SK-N-MC (cell line): ENCODE data around the gene CRACR2A.

Source experiments
- DNase-seq: peaks from one replicate; pipeline ENCODE4 v3.0.0-alpha.2; 2011; ENCODE audit warnings: low read depth, low spot score
- H3K27ac ChIP-seq: fragments of 200-600 bp; sonication (generic); 2 replicates; pipeline ENCODE4 v1.5.1; 2016; ENCODE audit warnings: mixed run types
- H3K36me3 ChIP-seq: fragments of 200-600 bp; sonication (generic); 2 replicates; pipeline ENCODE4 v1.6.1; 2017; ENCODE audit warnings: antibody characterized with exemption, low read length, mixed read lengths; ENCODE audit not compliant: insufficient read depth
- H3K4me3 ChIP-seq: fragments of 200-600 bp; sonication (generic); 2 replicates; pipeline ENCODE4 v1.5.1; 2016
- H3K9ac ChIP-seq: fragments of 200-600 bp; sonication (generic); 2 replicates; pipeline ENCODE4 v1.8.0; 2017; ENCODE audit warnings: mixed run types, mixed read lengths; ENCODE audit not compliant: insufficient read length
- H3K9me3 ChIP-seq: fragments of 200-600 bp; sonication (generic); 2 replicates; pipeline ENCODE4 v1.6.1; 2017; ENCODE audit warnings: low read depth, mild to moderate bottlenecking, antibody characterized with exemption, low read length, moderate library complexity, mixed read lengths
- EZH2 ChIP-seq: fragments of 200-600 bp; sonication (generic); IDR thresholded peaks from one replicate; pipeline ENCODE4 v1.6.1; 2017; ENCODE audit warnings: antibody characterized with exemption
- FOXP2 ChIP-seq: optimal IDR thresholded peaks from 2 replicates; pipeline ENCODE3; 2011; ENCODE audit warnings: mild to moderate bottlenecking, moderate library complexity; ENCODE audit not compliant: insufficient read depth; ENCODE audit errors: extremely low read length, control extremely low read depth
- POLR2AphosphoS5 ChIP-seq: IDR thresholded peaks from 2 replicates; pipeline ENCODE4 v1.6.1; 2012; ENCODE audit warnings: mild to moderate bottlenecking, low read depth, low read length, borderline replicate concordance

CRACR2A gene

DNA sequence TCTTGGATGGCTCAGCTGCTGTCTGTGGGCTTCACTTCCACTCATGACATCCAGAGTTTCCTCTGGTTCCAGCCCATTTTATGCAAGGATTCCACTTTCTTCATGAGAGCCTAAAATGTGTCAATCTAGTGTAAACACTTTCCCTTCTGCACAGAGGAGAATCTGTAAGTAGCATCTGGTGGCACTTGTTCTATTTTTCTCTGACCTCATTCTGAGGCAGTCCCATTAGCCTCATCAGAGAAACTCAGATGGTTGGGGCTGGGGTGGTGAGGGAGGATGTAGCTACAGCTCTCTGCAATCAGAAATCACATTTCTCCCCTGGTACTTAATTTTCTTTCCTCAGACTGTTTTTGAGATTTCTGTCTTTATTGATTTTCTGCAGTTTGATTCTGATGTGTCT lies 180.3 kb downstream of the CRACR2A start:
- Histone ChIP-seq H3K9me3 (no peaks in the 10 kb centered on the region), H3K36me3 (no peaks in the 10 kb centered on the region), H3K27ac (no peak overlapping the region), H3K9ac (no peak overlapping the region), H3K4me3 (no peak overlapping the region)
- DNase-seq: no peak
- no peak for TF ChIP-seq POLR2AphosphoS5
- no peak for TF ChIP-seq FOXP2
- no peak for TF ChIP-seq EZH2

DNA sequence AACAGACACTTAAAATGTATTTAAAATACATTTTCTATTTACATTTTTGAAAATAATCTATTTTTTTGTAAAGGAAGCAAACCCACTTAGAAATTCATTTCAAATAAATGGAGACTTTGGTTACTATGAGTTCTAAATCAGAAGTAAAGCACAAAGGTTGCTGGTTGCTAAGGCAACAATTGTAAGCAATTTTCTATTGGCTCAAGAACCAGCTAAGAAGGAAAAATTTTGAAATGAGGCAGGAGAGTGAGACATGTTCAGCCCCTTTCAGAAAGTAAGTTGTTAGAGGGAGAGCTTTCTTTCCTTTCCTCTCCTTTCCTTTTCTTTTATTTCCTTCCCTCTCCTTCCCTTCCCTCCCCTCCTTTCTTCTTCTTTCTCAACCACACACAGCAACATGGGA lies 181.2 kb downstream of the CRACR2A start:
- Histone ChIP-seq H3K36me3 (no peaks in the 10 kb centered on the region), H3K4me3 (no peak overlapping the region), H3K9ac (no peak overlapping the region), H3K27ac (no peak overlapping the region), H3K9me3 (no peaks in the 10 kb centered on the region)
- DNase-seq: no peak
- no peak for TF ChIP-seq EZH2
- TF ChIP-seq FOXP2: no peak
- no peak for TF ChIP-seq POLR2AphosphoS5

DNA sequence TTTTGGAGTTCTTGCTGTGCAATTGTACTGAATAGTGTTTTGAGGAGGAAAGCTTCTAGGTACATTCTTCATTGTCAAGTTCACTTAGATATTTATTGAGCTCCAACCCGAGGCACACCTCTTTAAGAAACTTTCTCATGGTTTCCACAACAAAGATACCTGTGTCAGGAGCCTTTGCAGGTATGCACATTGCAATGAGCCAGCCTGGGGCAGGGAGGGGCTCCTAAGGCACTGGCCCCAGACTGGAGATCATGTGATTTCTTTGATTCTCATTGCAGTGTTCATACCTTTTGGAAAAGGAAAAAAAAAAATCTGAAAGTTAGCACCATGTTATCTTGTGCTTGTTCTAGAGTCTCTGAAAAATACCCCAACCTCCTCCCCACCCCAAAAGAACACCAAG lies 181.6 kb downstream of the CRACR2A start:
- Histone ChIP-seq H3K36me3 (no peaks in the 10 kb centered on the region), H3K27ac (no peak overlapping the region), H3K4me3 (no peak overlapping the region), H3K9ac (no peak overlapping the region), H3K9me3 (no peaks in the 10 kb centered on the region)
- TF ChIP-seq EZH2: no peak
- TF ChIP-seq POLR2AphosphoS5: no peak
- no peak for TF ChIP-seq FOXP2
- no peak for DNase-seq

DNA sequence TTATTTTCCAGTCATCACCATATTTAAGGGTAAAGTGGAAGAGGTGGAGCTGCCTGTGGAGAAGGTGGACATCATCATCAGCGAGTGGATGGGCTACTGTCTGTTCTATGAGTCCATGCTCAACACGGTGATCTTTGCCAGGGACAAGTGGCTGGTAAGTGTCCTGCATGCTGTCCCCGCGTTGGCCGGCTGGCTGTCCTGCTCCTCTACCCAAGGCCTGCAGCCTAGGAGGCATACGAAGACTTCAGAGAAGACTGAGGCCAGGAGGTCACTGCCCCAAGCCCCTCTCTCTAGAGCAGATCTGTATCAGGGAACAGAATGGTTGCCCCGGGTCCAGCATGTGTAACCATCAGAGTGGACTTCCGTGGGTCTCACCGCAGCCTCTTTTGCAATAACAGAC lies 184.2 kb downstream of the CRACR2A start:
- no peaks in the 10 kb centered on the region for H3K9me3 ChIP-seq
- TF ChIP-seq FOXP2 (no peak), EZH2 (no peak), POLR2AphosphoS5 (no peak)
- no peak overlapping the region for H3K27ac ChIP-seq
- H3K9ac ChIP-seq: no peak overlapping the region
- no peak for DNase-seq
- H3K4me3 ChIP-seq: no peak overlapping the region
- H3K36me3 ChIP-seq: no peaks in the 10 kb centered on the region

DNA sequence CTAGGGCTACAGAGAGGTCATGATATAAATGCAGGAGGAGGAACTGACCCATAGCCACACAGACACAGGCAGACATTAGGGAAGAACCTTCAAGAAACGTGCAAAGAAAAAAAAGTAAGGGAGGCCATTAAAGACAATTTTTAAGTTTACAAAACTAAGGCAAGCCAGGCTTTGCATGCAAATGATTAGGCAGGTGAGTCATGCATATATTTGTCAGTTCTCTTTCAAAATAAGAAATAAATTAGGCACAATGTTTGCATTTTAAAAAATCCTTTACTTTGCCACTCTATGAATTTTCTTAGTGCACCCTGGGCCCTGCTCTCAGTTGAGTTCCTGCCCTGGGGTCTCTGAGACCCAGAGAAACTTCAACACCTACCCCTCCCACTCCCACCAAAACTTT lies 186.9 kb downstream of the CRACR2A start:
- H3K27ac ChIP-seq: no peak overlapping the region
- no peaks in the 10 kb centered on the region for H3K9me3 ChIP-seq
- H3K4me3 ChIP-seq: no peak overlapping the region
- H3K9ac ChIP-seq: no peak overlapping the region
- no peak for DNase-seq
- no peaks in the 10 kb centered on the region for H3K36me3 ChIP-seq
- TF ChIP-seq FOXP2 (no peak), EZH2 (no peak), POLR2AphosphoS5 (no peak)
